Liver (tissue), 9 donors: ENCODE measurements around the gene C15orf62. TPM values are rescaled to one million over a fixed set of nuclear protein-coding genes. Genes with fewer than 3 reads are reported as not detected.
A peak's percentile ranks its signal among the peaks of the same experiment; 100 is the strongest.

Experiments
- DNase-seq: peaks from one replicate; pipeline ENCODE4 v3.0.0-alpha.2; 2017; ENCODE audit warnings: low spot score
- H3K27ac ChIP-seq, 2 donors: one replicate each; pipeline ENCODE4 v1.7.0; 2013; ENCODE audit warnings: inconsistent platforms in 2 of 2, low read length in 2 of 2, control low read depth in 1 of 2, low read depth in 1 of 2, mild to moderate bottlenecking in 1 of 2
- H3K27me3 ChIP-seq, 4 donors: one replicate each; pipeline versions ENCODE4 v1.6.1 to v1.7.0; 2013; ENCODE audit warnings: low read length in 3 of 4, inconsistent platforms in 1 of 4, mild to moderate bottlenecking in 1 of 4, moderate library complexity in 1 of 4; ENCODE audit not compliant: control insufficient read depth in 4 of 4, insufficient read depth in 4 of 4
- H3K36me3 ChIP-seq, 4 donors: one replicate each; pipeline versions ENCODE4 v1.6.1 to v1.7.0; 2013; ENCODE audit warnings: low read length in 3 of 4, mild to moderate bottlenecking in 3 of 4, low read depth in 1 of 4, moderate library complexity in 1 of 4; ENCODE audit not compliant: control insufficient read depth in 4 of 4, insufficient read depth in 3 of 4
- H3K4me1 ChIP-seq, 4 donors: one replicate each; pipeline versions ENCODE4 v1.6.1 to v1.7.0; 2013; ENCODE audit warnings: low read length in 3 of 4, mild to moderate bottlenecking in 3 of 4, moderate library complexity in 1 of 4; ENCODE audit not compliant: control insufficient read depth in 4 of 4, insufficient read depth in 4 of 4
- H3K4me3 ChIP-seq, 3 donors: one replicate each; pipeline versions ENCODE4 v1.6.1 to v1.7.0; 2013; ENCODE audit warnings: low read length in 3 of 3, control low read depth in 1 of 3, low read depth in 1 of 3, mild to moderate bottlenecking in 1 of 3
- H3K9ac ChIP-seq, 2 donors: one replicate each; pipeline ENCODE4 v1.7.0; 2013; ENCODE audit warnings: low read length in 2 of 2, mild to moderate bottlenecking in 2 of 2, moderate library complexity in 2 of 2, control low read depth in 1 of 2, low read depth in 1 of 2
- H3K9me3 ChIP-seq, 4 donors: one replicate each; pipeline versions ENCODE4 v1.6.1 to v1.7.0; 2013; ENCODE audit warnings: low read length in 3 of 4; ENCODE audit not compliant: control insufficient read depth in 4 of 4
- ATF3 ChIP-seq: IDR thresholded peaks from 2 replicates; pipeline ENCODE4 v1.6.1; 2016; ENCODE audit warnings: antibody characterized with exemption
- CTCF ChIP-seq: fragments of 150-350 bp; IDR thresholded peaks from 2 replicates; pipeline ENCODE4 v1.5.1; 2017; ENCODE audit warnings: improper control_type of control experiment, low read depth, low read length; ENCODE audit not compliant: missing input control
- EGR1 ChIP-seq, 2 donors: IDR thresholded peaks; 2 replicates each; pipeline ENCODE4 v1.6.1; 2016 to 2018; ENCODE audit warnings: antibody characterized with exemption in 2 of 2, low read depth in 2 of 2
- FOXA1 ChIP-seq: IDR thresholded peaks from 2 replicates; pipeline ENCODE4 v1.6.1; 2016; ENCODE audit warnings: antibody characterized with exemption
- FOXA2 ChIP-seq: IDR thresholded peaks from 2 replicates; pipeline ENCODE4 v1.6.1; 2016; ENCODE audit warnings: antibody characterized with exemption
- GABPA ChIP-seq, 2 donors: IDR thresholded peaks in 1 of 2; conservative IDR thresholded peaks in 1 of 2; 2 replicates each; pipeline ENCODE4 v1.6.1; 2016; ENCODE audit warnings: antibody characterized with exemption in 2 of 2, mild to moderate bottlenecking in 1 of 2, moderate library complexity in 1 of 2
- HNF4A ChIP-seq, 2 donors: conservative IDR thresholded peaks; 2 replicates each; pipeline ENCODE4 v1.6.1; 2016; ENCODE audit warnings: antibody characterized with exemption in 2 of 2, mild to moderate bottlenecking in 2 of 2
- HNF4G ChIP-seq: IDR thresholded peaks from 2 replicates; pipeline ENCODE4 v1.6.1; 2016; ENCODE audit warnings: antibody characterized with exemption
- JUND ChIP-seq, 2 donors: IDR thresholded peaks; 2 replicates each; pipeline ENCODE4 v1.6.1; 2016; ENCODE audit warnings: antibody characterized with exemption in 2 of 2
- MAX ChIP-seq: IDR thresholded peaks from 2 replicates; pipeline ENCODE4 v1.6.1; 2016; ENCODE audit warnings: antibody characterized with exemption
- NR2F2 ChIP-seq: IDR thresholded peaks from 2 replicates; pipeline ENCODE4 v1.6.1; 2016; ENCODE audit warnings: antibody characterized with exemption
- RAD21 ChIP-seq, 2 donors: IDR thresholded peaks; 2 replicates each; pipeline ENCODE4 v1.6.1; 2016; ENCODE audit warnings: antibody characterized with exemption in 2 of 2, mild to moderate bottlenecking in 2 of 2
- REST ChIP-seq: IDR thresholded peaks from 2 replicates; pipeline ENCODE4 v1.6.1; 2016; ENCODE audit warnings: antibody characterized with exemption, mild to moderate bottlenecking
- RXRA ChIP-seq, 2 donors: IDR thresholded peaks; 2 replicates each; pipeline ENCODE4 v1.6.1; 2017 to 2018; ENCODE audit warnings: antibody characterized with exemption in 2 of 2, mild to moderate bottlenecking in 1 of 2
- SP1 ChIP-seq: IDR thresholded peaks from 2 replicates; pipeline ENCODE4 v1.6.1; 2018; ENCODE audit warnings: antibody characterized with exemption, mild to moderate bottlenecking
- TAF1 ChIP-seq: conservative IDR thresholded peaks from 2 replicates; pipeline ENCODE4 v1.6.1; 2016; ENCODE audit warnings: antibody characterized with exemption, mild to moderate bottlenecking
- YY1 ChIP-seq: IDR thresholded peaks from 2 replicates; pipeline ENCODE4 v1.6.1; 2016; ENCODE audit warnings: antibody characterized with exemption, mild to moderate bottlenecking
- ZBTB33 ChIP-seq: IDR thresholded peaks from 2 replicates; pipeline ENCODE4 v1.6.1; 2016; ENCODE audit warnings: antibody characterized with exemption
- WGBS: extraction: QIAGEN DNeasy Blood & Tissue Kit; methylation state at CpG from one replicate; pipeline ENCODE4 v1.1.7; 2013; 5-methylcytosine and 5-hydroxymethylcytosine counted together
- polyA plus RNA-seq, 2 donors: library from polyadenylated mRNA; stranded (reverse) in 1 of 2; unstranded in 1 of 2; fragments of 200-250 nt in 1 of 2; fragments of >200 nt in 1 of 2; fragmentation: Nextera tagmentation in 1 of 2; extraction: Ambion mirVana in 1 of 2; gene quantifications; one replicate each; pipeline versions ENCODE4 v1.2.1 to v1.2.3, GENCODE V29; 2013 to 2015
- total RNA-seq, 2 donors: library from RNA; depleted of rRNA; stranded (reverse); fragments of >200 nt; gene quantifications; one replicate each; pipeline ENCODE4 v1.2.3, GENCODE V29; 2014
- donor health status: healthy.
- donor health status: healthy.
- donor health status: healthy.
- donor health status: healthy.
- donor health status: healthy.

Gene C15orf62
- total and polyA plus RNA-seq, 4 donors: 0.19 to 0.92 (median 0.59) TPM

- Histone ChIP-seq H3K36me3 (no peaks in the 10 kb centered on the region), H3K4me1 (peaks cover 16 to 60% (median 50%) of the 10 kb centered on the region in 4 donors), H3K4me3 (no peak overlapping the region), H3K9ac (no peak overlapping the region), H3K9me3 (no peaks in the 10 kb centered on the region), H3K27me3 (no peaks in the 10 kb centered on the region), H3K27ac (no peak overlapping the region)
- DNase-seq: no peak
- WGBS: 42% methylated on average over 1 of the region's 1 CpG
- TF ChIP-seq EGR1 (IDR thresholded peaks at IDR 0.05; ENCODE audit: low read depth in 2 of 2) (no peak), FOXA2 (no peak), YY1 (no peak), ATF3 (no peak), NR2F2 (no peak), RXRA (IDR thresholded peaks at IDR 0.05) (peak in 1 of 2 donors; percentile 10), HNF4G (peak; percentile 22), MAX (no peak), RAD21 (IDR thresholded peaks at IDR 0.05) (peak; percentile 6 to 28), REST (no peak), CTCF (peak; percentile 27), JUND (IDR thresholded peaks at IDR 0.05) (no peak), SP1 (peak; percentile 22), TAF1 (no peak), HNF4A (conservative IDR thresholded peaks at IDR 0.05) (peak; percentile 50 to 53), GABPA (IDR thresholded peaks at IDR 0.05 in 1 of 2, conservative IDR thresholded peaks at IDR 0.05 in 1 of 2) (no peak), FOXA1 (no peak), ZBTB33 (no peak)
Observed at GRCh38 chr15:40803688-40804087, 33.9 kb downstream of the C15orf62 start.
